Thyroid gland (tissue), 4 donors: ENCODE results near the gene ADGRB3.
"Not testable (repeated sequence)": the region's sequence is repeated elsewhere in the genome, so short reads cannot be mapped to it uniquely, and the experiment has no call there.

Source experiments
- POLR2A ChIP-seq, 2 donors: fragments of 450-650 bp; IDR thresholded peaks; one replicate each; pipeline ENCODE4 v1.6.1; 2017; ENCODE audit warnings: antibody characterized with exemption in 2 of 2, mild to moderate bottlenecking in 2 of 2, moderate library complexity in 1 of 2
- TF ChIP-seq, protein P1 (sequence below), 6 experiments: fragments of 200-600 bp in 3 of 6; fragments of 450-650 bp in 3 of 6; sonication (generic) in 3 of 6; IDR thresholded peaks; one replicate each; pipeline ENCODE4 v1.5.1; 2016 to 2019; ENCODE audit warnings: antibody characterized with exemption in 6 of 6, mild to moderate bottlenecking in 2 of 6, inconsistent platforms in 1 of 6, moderate library complexity in 1 of 6

DNA sequence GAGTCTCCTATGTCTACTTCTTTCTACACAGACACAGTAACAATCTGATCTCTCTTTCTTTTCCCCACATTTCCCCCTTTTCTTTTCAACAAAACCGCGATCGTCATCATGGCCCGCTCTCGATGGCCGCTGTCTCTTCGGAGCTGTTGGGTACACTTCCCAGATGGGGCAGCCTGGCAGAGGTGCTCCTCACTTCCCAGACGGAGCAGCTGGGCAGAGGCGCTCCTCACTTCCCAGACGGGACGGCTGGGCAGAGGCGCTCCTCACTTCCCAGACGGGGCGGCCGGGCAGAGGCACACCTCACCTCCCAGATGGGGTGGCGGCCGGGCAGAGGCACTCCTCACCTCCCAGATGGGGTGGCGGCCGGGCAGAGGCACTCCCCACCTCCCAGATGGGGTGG, 797.1 kb downstream of the ADGRB3 start:
- TF ChIP-seq, protein P1, sequence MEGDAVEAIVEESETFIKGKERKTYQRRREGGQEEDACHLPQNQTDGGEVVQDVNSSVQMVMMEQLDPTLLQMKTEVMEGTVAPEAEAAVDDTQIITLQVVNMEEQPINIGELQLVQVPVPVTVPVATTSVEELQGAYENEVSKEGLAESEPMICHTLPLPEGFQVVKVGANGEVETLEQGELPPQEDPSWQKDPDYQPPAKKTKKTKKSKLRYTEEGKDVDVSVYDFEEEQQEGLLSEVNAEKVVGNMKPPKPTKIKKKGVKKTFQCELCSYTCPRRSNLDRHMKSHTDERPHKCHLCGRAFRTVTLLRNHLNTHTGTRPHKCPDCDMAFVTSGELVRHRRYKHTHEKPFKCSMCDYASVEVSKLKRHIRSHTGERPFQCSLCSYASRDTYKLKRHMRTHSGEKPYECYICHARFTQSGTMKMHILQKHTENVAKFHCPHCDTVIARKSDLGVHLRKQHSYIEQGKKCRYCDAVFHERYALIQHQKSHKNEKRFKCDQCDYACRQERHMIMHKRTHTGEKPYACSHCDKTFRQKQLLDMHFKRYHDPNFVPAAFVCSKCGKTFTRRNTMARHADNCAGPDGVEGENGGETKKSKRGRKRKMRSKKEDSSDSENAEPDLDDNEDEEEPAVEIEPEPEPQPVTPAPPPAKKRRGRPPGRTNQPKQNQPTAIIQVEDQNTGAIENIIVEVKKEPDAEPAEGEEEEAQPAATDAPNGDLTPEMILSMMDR (IDR thresholded peaks at IDR 0.05): not testable (repeated sequence)
- not testable (repeated sequence) for TF ChIP-seq POLR2A (IDR thresholded peaks at IDR 0.05)
